ENCODE results near the gene CCDC187.

DNA sequence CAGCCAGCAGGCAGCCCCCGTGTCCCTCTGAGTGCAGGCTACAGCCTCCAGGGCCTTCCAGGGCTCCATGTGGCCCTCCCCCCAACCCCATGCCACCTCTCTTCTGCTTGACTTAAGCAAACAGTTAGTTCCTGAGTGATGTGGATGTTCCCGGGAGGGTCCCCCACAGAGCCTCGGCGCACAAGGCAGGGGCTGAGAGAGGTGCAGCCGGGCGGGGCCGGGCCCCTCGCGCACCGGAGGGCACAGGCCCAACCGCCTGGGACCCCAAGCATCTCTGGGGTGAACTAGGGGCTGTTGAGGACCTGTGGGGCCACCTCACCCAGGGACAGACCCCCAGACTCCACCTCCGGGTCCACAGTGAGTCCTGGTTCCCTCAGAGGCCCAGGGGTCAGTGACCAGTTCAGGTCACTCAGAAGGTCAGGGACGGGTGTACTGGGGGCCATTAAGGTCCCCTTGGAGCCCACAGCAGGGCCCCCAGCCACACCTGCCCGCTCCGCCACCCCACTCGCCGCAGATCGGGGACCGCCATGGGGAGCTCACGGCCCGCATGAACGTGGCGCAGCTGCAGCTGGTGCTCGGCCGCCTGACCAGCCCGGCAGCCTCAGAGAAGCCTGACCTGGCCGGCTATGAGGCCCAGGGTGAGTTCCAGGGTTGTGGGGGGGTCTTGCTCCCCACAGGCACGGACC, 36.6 kb upstream of the CCDC187 start:
- TF ChIP-seq, protein P1, sequence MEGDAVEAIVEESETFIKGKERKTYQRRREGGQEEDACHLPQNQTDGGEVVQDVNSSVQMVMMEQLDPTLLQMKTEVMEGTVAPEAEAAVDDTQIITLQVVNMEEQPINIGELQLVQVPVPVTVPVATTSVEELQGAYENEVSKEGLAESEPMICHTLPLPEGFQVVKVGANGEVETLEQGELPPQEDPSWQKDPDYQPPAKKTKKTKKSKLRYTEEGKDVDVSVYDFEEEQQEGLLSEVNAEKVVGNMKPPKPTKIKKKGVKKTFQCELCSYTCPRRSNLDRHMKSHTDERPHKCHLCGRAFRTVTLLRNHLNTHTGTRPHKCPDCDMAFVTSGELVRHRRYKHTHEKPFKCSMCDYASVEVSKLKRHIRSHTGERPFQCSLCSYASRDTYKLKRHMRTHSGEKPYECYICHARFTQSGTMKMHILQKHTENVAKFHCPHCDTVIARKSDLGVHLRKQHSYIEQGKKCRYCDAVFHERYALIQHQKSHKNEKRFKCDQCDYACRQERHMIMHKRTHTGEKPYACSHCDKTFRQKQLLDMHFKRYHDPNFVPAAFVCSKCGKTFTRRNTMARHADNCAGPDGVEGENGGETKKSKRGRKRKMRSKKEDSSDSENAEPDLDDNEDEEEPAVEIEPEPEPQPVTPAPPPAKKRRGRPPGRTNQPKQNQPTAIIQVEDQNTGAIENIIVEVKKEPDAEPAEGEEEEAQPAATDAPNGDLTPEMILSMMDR (IDR thresholded peaks at IDR 0.05): no peak
- TF ChIP-seq POLR2A (IDR thresholded peaks at IDR 0.05) (no peak), EP300 (IDR thresholded peaks at IDR 0.05) (no peak)

All from tibial nerve (tissue), 4 donors.